Measurements from ENCODE around the gene MECR. TPM values are rescaled to one million over a fixed set of nuclear protein-coding genes. Genes with fewer than 3 reads are reported as not detected.

Gene MECR
- total and polyA plus RNA-seq, 2 experiments from 2014 or later, result 25.7 to 32.3 TPM

- ATAC-seq (no peak), DNase-seq (ENCODE audit: low spot score) (no peak)
- H3K4me3 ChIP-seq, result peak overlapping the region; percentile 72
- no peak overlapping the region for H2AFZ ChIP-seq
- H3F3A ChIP-seq (replicated peaks; ENCODE audit: low read depth), result peaks cover 18% of the 10 kb centered on the region
- H3K27ac Mint-ChIP-seq, result no peak overlapping the region
- peak overlapping the region; percentile 96 for H3K4me2 ChIP-seq
- peaks cover 10% of the 10 kb centered on the region; the same call in 1 of the 2 replicates for H3K79me2 ChIP-seq (replicated peaks; ENCODE audit: insufficient read depth)
- TF ChIP-seq ZNF331 (CRISPR knock-in tag; IDR thresholded peaks at IDR 0.05; ENCODE audit: low read depth), result no peak
- no peak for TF ChIP-seq ZNF462 (CRISPR knock-in tag; IDR thresholded peaks at IDR 0.05)
- no peak for TF ChIP-seq JUNB (IDR thresholded peaks at IDR 0.05; ENCODE audit: unreplicated experiment)
- TF ChIP-seq CTCF (conservative IDR thresholded peaks at IDR 0.05; ENCODE audit: low read depth in 2 of 2), result no peak
- no peak for TF ChIP-seq EZH2phosphoT487 (IDR thresholded peaks at IDR 0.05; ENCODE audit: unreplicated experiment)
- TF ChIP-seq STAT1 (IDR thresholded peaks at IDR 0.05; ENCODE audit: unreplicated experiment), result no peak
- no peak for TF ChIP-seq ETS1 (IDR thresholded peaks at IDR 0.05)
- TF ChIP-seq CREB1 (CRISPR knock-in tag; IDR thresholded peaks at IDR 0.05; ENCODE audit: low read depth), result no peak
- TF ChIP-seq REST (IDR thresholded peaks at IDR 0.05; ENCODE audit: unreplicated experiment), result no peak
- peaks cover 6% of the 10 kb centered on the region; the same call in 1 of the 3 replicates for H3K36me3 Mint-ChIP-seq (ENCODE audit: low read depth)
- peaks cover 48% of the 10 kb centered on the region for H3K27me3 Mint-ChIP-seq (ENCODE audit: insufficient read depth, low read depth, poor library complexity)
- peaks cover 33% of the 10 kb centered on the region for H3K4me1 Mint-ChIP-seq
- H3K27me3 ChIP-seq (ENCODE audit: insufficient read depth), result peaks cover 45% of the 10 kb centered on the region
- H3K4me3 Mint-ChIP-seq, result peak overlapping the region; percentile 87
- peaks cover 6% of the 10 kb centered on the region; the same call in 2 of the 3 replicates for H3K9me3 Mint-ChIP-seq
- H3K27ac ChIP-seq (ENCODE audit: low read depth), result no peak overlapping the region
- H3K36me3 ChIP-seq (ENCODE audit: insufficient read depth), result no peaks in the 10 kb centered on the region
- H3K4me1 ChIP-seq (ENCODE audit: insufficient read depth), result peaks cover 22% of the 10 kb centered on the region
- H3K9me2 ChIP-seq (ENCODE audit: insufficient read depth), result no peaks in the 10 kb centered on the region
- H4K20me1 ChIP-seq (replicated peaks; ENCODE audit: insufficient read depth), result no peaks in the 10 kb centered on the region; the same call in 1 of the 2 replicates
Observed at GRCh38 chr1:29239142-29239541, 8.4 kb upstream of the MECR start.
